ENCODE measurements around the gene NRSN2.
A peak's percentile ranks its signal among the peaks of the same experiment; 100 is the strongest.
"Not testable (repeated sequence)": the region's sequence is repeated elsewhere in the genome, so short reads cannot be mapped to it uniquely, and the experiment has no call there.

Gene NRSN2

GRCh38 chr20:377578-377977, 30.7 kb downstream of the NRSN2 start:
- DNase-seq = not testable (repeated sequence)

DNA sequence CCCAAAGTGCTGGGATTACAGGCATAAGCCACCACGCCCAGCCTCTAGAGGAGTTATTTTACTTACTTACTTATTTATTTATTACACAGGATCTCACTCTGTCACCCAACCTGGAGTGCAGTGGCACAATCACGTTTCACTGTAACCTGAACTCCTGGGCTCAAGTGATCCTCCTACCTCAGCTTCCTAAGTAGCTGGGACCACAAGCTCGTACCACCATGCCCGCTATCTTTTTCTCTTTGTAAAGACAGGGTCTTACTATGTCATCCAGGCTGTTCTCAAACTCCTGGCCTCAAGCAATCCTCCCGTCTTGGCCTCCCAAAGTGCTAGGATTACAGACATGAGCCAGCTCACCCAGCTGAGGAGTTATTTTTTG, 32.0 kb downstream of the NRSN2 start:
- DNase-seq = no peak

GRCh38 chr20:380763-381580, 34.1 kb downstream of the NRSN2 start:
- peak; percentile 75 for DNase-seq

DNA sequence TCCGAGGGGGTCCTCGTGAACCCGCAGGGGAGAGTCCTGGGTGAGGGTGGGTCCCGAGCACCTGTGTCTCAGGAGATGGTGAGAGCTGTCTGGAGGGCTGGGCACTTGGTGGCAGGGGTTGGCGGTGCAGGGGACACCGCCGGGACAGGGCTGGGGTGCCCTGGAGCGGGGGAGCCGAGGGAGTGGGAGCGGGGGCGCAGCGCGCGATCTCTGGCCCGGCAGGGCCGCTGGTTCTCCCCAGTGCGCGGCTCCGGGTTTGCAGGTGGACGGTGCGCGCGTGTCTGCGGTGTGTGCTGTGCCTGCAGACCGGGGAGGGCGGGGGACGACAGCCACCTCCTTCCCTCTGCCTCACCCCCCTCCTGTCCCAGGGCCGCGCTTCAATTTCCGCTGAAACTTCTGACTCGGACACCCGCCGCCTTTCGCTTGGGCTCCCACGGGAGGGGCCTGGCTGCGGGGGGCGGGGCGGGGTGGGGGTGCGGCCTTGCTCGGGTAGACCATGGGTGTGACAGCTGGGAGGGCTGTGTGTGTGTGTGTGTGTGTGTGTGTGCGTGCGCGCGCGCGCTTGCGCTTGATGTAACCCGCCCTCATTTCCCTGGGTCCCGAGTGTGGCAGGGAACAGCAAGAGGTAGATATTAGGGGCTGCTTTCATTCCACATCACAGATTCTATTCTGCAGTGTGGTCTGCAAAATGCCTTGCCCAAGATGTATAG, 34.8 kb downstream of the NRSN2 start:
- DNase-seq = peak; percentile 82

GRCh38 chr20:382291-383115, 35.6 kb downstream of the NRSN2 start:
- no peak for DNase-seq

DNA sequence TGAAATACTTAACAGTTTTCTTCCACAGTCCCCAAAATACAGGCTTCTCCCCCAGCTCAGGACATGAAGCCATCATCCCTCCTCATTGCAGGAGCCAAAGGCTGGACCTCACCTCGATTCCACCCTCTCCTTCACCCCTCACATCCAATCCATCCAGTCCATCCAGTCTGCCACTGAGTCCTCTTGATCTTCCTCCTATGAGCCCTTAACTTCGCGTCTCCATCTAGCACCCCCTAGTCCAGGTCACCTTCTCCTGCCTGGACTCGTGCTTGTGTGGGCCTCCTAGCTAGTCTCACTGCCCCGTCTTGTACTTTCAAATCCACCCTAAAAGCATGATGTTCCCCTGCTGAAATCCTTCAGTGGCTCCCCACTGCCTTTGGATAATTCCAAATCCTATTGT, 37.0 kb downstream of the NRSN2 start:
- no peak for DNase-seq

DNA sequence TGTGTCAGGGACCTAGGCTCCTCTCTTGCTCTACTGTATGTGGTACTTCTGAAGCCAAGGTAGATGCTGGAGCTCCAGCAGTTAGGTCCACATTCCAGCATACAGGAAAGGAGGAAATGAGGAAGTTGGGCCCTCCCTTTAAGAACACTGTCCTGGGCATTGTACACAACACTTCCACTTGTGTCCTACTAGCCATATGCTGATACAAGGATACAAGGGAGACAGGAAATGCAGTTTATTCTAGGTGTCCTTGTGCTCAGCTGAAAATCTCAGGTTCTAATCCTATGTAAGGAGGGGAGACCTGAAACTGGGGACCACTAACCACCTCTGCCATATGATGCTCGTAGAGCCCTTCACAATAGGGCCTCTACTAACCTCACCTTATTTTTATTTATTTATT, 37.8 kb downstream of the NRSN2 start:
- no peak for DNase-seq

- no peak for DNase-seq
Measured at GRCh38 chr20:385448-385847, 38.5 kb downstream of the NRSN2 start.

GRCh38 chr20:386634-387033, 39.7 kb downstream of the NRSN2 start:
- not testable (repeated sequence) for DNase-seq

DNA sequence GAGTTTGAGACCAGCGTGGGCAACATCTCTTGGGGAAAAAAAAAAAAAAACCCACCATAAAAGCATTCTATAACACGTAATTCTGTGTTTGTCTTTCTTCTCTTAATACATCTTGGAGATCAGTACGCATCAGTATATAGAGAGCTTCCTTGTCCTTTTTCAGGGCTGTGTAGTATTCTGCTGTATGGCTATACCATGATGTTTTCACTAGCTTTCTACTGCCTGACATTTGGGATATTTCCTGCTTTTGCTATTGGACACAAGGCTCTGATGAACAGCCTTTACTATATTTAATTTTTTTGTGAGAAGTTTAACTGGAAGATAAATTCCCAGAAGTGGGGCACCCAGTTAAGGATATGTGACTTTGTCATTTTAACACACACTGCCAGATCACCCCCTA, 40.6 kb downstream of the NRSN2 start:
- no peak for DNase-seq

DNA sequence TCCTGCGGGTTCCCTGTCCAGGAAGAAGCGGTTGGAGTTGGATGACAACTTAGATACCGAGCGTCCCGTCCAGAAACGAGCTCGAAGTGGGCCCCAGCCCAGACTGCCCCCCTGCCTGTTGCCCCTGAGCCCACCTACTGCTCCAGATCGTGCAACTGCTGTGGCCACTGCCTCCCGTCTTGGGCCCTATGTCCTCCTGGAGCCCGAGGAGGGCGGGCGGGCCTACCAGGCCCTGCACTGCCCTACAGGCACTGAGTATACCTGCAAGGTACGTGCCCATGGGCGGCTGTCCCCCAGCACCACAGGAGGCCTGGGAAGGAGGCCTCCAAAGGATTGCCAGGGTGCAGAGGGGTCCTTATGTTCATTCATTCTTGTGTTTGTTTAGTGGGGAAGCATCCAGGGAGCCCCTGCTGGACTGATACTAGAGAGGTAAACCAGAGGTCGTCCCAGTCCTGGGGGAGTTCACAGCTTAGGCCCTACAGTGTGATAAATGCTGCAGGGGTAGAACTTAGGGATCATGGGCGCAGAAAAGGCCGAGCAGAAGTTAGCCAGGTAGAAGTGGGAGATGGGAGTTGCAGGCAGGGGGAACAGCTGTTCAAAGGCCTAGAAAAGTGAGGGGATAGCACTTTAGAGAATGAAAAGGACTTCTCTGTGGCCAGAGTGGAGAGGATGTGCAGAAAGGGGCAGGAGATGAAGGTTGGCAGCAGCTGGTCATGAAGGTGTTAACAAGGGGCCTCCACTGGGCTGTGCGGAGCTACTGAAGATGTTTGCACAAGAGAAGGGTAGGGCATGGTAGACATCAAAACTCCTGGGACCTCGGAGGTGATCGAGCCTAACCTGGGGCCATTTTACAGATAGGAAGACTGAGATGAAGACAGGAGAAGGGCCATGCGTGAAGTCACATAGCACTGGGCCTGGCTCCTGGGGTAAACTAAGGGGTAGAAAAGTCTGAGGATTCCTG, 41.4 kb downstream of the NRSN2 start:
- DNase-seq = no peak

- no peak for DNase-seq
Measured at GRCh38 chr20:389220-389619, 42.3 kb downstream of the NRSN2 start.

- DNase-seq = no peak
Measured at GRCh38 chr20:391041-391711, 44.3 kb downstream of the NRSN2 start.

DNA sequence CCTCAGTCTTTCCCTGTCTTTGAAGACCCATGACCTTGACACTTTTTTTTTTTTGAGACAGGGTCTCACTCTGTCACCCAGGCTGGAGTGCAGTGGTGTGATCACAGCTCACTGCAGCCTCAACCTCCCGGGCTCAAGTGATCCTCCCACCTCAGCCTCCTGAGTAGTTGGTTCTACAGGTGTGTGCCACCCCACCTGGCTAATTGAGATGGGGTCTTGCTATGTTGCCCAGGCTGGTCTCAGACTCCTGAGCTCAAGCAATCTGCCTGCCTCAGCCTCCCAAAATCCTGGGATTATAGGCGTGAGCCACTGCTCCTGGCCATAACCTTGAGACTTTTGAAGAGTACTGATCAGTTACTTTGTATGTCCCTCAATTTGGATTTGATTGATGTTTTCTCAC, 46.4 kb downstream of the NRSN2 start:
- not testable (repeated sequence) for DNase-seq

- no peak for DNase-seq
Measured at GRCh38 chr20:396252-396618, 49.3 kb downstream of the NRSN2 start.

DNA sequence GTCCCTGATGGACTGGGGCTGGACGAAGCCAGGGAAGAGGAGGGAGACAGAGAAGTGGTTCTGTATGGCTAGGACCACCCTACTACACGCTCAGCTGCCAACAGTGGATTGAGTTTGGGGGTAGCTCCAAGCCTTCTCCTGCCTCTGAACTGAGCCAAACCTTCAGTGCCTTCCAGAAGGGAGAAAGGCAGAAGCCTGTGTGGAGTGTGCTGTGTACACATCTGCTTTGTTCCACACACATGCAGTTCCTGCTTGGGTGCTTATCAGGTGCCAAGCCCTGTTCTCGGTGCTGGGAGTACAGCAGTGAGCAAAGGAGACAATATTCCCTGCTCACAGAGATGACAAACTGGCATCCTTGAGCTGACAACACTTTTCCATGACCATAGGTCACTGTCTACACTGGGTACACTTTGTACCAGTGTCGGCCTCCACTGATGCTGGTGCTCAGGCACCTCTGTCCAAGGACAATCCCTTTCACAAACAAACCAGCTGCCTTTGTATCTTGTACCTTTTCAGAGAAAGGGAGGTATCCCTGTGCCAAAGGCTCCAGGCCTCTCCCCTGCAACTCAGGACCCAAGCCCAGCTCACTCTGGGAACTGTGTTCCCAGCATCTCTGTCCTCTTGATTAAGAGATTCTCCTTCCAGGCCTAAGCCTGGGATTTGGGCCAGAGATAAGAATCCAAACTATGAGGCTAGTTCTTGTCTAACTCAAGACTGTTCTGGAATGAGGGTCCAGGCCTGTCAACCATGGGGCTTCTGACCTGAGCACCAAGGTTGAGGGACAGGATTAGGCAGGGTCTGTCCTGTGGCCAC, 49.9 kb downstream of the NRSN2 start:
- no peak for DNase-seq

GRCh38 chr20:397432-398237, 50.7 kb downstream of the NRSN2 start:
- no peak for DNase-seq

GRCh38 chr20:399182-399707, 52.3 kb downstream of the NRSN2 start:
- no peak for DNase-seq

GRCh38 chr20:400128-400453, 53.2 kb downstream of the NRSN2 start:
- DNase-seq = no peak

Data from fibroblast of skin of right quadriceps (primary cell).